MM.1S (cell line): ENCODE measurements around the gene PRRX2.
"Not testable (repeated sequence)": the region's sequence is repeated elsewhere in the genome, so short reads cannot be mapped to it uniquely, and the experiment has no call there.

Experiments
- DNase-seq: peaks from one replicate; pipeline ENCODE4 v3.0.0-alpha.2; 2015
- H2AFZ ChIP-seq: fragments of 300-600 bp; sonication (generic); 2 replicates; pipeline ENCODE4 v1.6.0; 2016; ENCODE audit warnings: antibody characterized with exemption, low read length
- H3F3A ChIP-seq: fragments of 300-600 bp; sonication (generic); 2 replicates; pipeline ENCODE4 v1.6.1; 2016; ENCODE audit warnings: mild to moderate bottlenecking, antibody characterized with exemption, low read length, moderate library complexity, mixed read lengths; ENCODE audit not compliant: insufficient read depth
- H3K27ac ChIP-seq: fragments of 300-600 bp; sonication (generic); 2 replicates; pipeline ENCODE4 v1.5.1; 2016; ENCODE audit warnings: mild to moderate bottlenecking, low read length
- H3K27me3 ChIP-seq: fragments of 300-600 bp; sonication (generic); replicated peaks from 2 replicates; pipeline ENCODE4 v1.6.0; 2016; ENCODE audit warnings: low read length; ENCODE audit not compliant: insufficient read depth
- H3K36me3 ChIP-seq: fragments of 300-600 bp; sonication (generic); replicated peaks from 2 replicates; pipeline ENCODE4 v1.6.1; 2016; ENCODE audit warnings: mild to moderate bottlenecking, low read length, mixed read lengths; ENCODE audit not compliant: insufficient read depth
- H3K4me1 ChIP-seq: fragments of 300-600 bp; sonication (generic); 2 replicates; pipeline ENCODE4 v1.6.1; 2016; ENCODE audit warnings: low read length, mixed read lengths
- H3K4me2 ChIP-seq: fragments of 300-600 bp; sonication (generic); 2 replicates; pipeline ENCODE4 v1.6.0; 2016; ENCODE audit warnings: low read depth, low read length
- H3K4me3 ChIP-seq: fragments of 300-600 bp; sonication (generic); 2 replicates; pipeline ENCODE4 v1.5.1; 2016; ENCODE audit warnings: low read length, mixed read lengths
- H3K79me2 ChIP-seq: fragments of 300-600 bp; sonication (generic); 2 replicates; pipeline ENCODE4 v1.6.1; 2016; ENCODE audit warnings: mixed run types, low read length, mixed read lengths
- H3K9ac ChIP-seq: fragments of 300-600 bp; sonication (generic); 2 replicates; pipeline ENCODE4 v1.6.1; 2016; ENCODE audit warnings: low read length, mixed read lengths
- H3K9me2 ChIP-seq: fragments of 300-600 bp; sonication (generic); replicated peaks from 2 replicates; pipeline ENCODE4 v1.6.1; 2016; ENCODE audit warnings: mild to moderate bottlenecking, low read length, mixed read lengths; ENCODE audit not compliant: insufficient read depth
- H3K9me3 ChIP-seq: fragments of 300-600 bp; sonication (generic); replicated peaks from 2 replicates; pipeline ENCODE4 v1.6.1; 2016; ENCODE audit warnings: mild to moderate bottlenecking, low read length, mixed read lengths; ENCODE audit not compliant: insufficient read depth
- H4K20me1 ChIP-seq: fragments of 300-600 bp; sonication (generic); 2 replicates; pipeline ENCODE4 v1.6.1; 2016; ENCODE audit warnings: mild to moderate bottlenecking, low read length, moderate library complexity, mixed read lengths; ENCODE audit not compliant: insufficient read depth
- EZH2 ChIP-seq: fragments of 300-600 bp; sonication (generic); optimal IDR thresholded peaks from 2 replicates; pipeline ENCODE3; 2017; ENCODE audit warnings: low read depth, mild to moderate bottlenecking, antibody characterized with exemption, low read length, mixed read lengths
- EZH2phosphoT487 ChIP-seq: fragments of 300-600 bp; sonication (generic); IDR thresholded peaks from 2 replicates; pipeline ENCODE4 v1.6.1; 2018; ENCODE audit warnings: antibody characterized with exemption, low read length
- TF ChIP-seq, protein P1 (sequence below): fragments of 300-600 bp; sonication (generic); IDR thresholded peaks from 2 replicates; pipeline ENCODE4 v1.5.1; 2016; ENCODE audit warnings: antibody characterized with exemption, low read length, mixed read lengths

Gene PRRX2

DNA sequence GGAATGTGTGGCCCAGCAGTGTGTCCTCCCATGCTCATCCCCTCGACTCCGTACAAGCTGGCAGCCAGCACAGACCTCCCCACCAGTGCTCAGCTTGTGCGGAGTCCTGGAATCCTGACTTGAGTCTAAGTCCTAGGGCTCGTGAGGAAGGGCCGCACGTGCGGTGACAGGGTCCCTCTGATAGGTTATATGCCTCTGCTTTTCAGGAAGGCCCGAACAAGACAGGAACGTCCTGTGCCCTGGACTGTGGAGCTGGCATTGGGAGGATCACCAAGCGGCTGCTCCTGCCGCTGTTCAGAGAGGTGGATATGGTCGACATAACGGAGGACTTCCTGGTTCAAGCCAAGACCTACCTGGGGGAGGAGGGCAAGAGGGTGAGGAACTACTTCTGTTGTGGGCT lies 31.6 kb upstream of the PRRX2 start:
- Histone ChIP-seq H2AFZ (no peak overlapping the region), H3K4me1 (no peaks in the 10 kb centered on the region), H3K79me2 (peaks cover 61% of the 10 kb centered on the region)

DNA sequence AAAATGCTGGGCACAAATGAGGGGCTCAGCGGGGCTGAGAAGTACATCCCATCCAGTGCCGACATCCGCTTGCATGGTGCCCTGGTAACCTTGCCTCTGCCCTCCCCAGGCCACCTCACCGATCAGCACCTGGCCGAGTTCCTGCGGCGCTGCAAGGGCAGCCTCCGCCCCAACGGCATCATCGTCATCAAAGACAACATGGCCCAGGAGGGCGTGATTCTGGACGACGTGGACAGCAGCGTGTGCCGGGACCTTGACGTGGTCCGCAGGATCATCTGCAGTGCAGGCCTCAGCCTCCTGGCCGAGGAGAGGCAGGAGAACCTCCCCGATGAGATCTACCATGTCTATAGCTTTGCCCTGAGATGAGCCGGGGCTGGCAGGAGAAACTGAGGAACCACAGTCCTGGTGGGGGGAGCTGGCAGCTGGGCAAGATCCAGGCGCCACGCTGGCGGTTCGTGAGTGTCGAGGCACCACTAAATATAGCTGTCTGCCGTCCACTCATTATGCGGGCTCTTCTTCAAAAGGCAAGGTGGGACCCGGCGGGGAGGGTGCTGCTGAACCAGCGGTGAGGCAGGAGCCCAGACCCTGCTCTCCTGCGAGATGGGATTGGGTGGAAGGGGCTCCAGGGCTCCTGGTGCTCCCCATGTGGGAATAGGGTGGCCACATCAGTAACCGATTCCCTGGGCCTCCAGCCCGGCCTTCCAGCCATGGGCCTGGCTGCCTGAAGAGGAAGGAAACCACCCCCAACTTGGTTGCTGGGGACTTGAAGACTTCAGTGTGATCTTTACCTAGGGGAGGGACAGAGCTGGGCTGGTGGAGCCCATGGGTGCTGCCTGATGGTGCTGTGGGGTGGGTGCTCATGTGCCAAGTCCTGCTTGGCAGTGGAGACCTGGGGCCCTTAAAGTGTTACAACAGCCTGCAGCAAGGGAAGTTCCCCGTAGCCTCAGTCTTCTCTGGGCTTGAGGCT lies 30.1 kb upstream of the PRRX2 start:
- H4K20me1 ChIP-seq = peaks cover 10% of the 10 kb centered on the region; the same call in 1 of the 2 replicates
- peaks cover 59% of the 10 kb centered on the region for H3K79me2 ChIP-seq
- no peak overlapping the region for H2AFZ ChIP-seq
- no peaks in the 10 kb centered on the region for H3K27me3 ChIP-seq
- H3K27ac ChIP-seq = no peak overlapping the region
- H3K36me3 ChIP-seq = no peaks in the 10 kb centered on the region; the same call in 1 of the 2 replicates
- TF ChIP-seq EZH2 = no peak
- TF ChIP-seq EZH2phosphoT487 = no peak
- TF ChIP-seq, protein P1, sequence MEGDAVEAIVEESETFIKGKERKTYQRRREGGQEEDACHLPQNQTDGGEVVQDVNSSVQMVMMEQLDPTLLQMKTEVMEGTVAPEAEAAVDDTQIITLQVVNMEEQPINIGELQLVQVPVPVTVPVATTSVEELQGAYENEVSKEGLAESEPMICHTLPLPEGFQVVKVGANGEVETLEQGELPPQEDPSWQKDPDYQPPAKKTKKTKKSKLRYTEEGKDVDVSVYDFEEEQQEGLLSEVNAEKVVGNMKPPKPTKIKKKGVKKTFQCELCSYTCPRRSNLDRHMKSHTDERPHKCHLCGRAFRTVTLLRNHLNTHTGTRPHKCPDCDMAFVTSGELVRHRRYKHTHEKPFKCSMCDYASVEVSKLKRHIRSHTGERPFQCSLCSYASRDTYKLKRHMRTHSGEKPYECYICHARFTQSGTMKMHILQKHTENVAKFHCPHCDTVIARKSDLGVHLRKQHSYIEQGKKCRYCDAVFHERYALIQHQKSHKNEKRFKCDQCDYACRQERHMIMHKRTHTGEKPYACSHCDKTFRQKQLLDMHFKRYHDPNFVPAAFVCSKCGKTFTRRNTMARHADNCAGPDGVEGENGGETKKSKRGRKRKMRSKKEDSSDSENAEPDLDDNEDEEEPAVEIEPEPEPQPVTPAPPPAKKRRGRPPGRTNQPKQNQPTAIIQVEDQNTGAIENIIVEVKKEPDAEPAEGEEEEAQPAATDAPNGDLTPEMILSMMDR = no peak
- no peak overlapping the region for H3K4me3 ChIP-seq
- H3K9ac ChIP-seq = no peak overlapping the region
- H3K9me3 ChIP-seq = no peaks in the 10 kb centered on the region
- peaks cover 6% of the 10 kb centered on the region; the same call in 1 of the 2 replicates for H3F3A ChIP-seq
- H3K9me2 ChIP-seq = no peaks in the 10 kb centered on the region
- H3K4me1 ChIP-seq = no peaks in the 10 kb centered on the region
- DNase-seq = no peak
- no peak overlapping the region for H3K4me2 ChIP-seq

More for the DNA sequence above, 31.6 kb upstream of the PRRX2 start:
- Histone ChIP-seq H3K9me3 (no peaks in the 10 kb centered on the region), H3K9me2 (no peaks in the 10 kb centered on the region), H4K20me1 (peaks cover 21% of the 10 kb centered on the region; the same call in 1 of the 2 replicates), H3K4me3 (no peak overlapping the region), H3F3A (no peaks in the 10 kb centered on the region), H3K9ac (no peak overlapping the region), H3K27me3 (no peaks in the 10 kb centered on the region), H3K27ac (no peak overlapping the region), H3K36me3 (no peaks in the 10 kb centered on the region; the same call in 1 of the 2 replicates), H3K4me2 (no peak overlapping the region)
- TF ChIP-seq, protein P1 = no peak
- no peak for TF ChIP-seq EZH2
- no peak for TF ChIP-seq EZH2phosphoT487
- no peak for DNase-seq

DNA sequence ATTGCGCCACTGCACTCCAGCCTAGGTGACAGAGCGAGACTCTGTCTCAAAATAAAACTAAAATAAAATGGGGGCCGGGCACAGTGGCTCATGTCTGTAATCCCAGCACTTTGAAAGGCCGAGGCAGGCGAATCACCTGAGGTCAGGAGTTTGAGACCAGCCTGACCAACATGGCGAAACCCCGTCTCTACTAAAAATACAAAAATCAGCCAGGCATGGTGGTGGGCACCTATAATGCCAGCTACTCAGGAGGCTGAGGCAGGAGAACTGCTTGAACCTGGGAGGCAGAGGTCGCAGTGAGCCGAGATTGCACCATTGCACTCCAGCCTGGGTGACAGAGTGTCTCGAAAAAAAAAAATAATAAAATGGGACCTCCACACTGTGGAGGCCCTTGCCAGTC lies 29.1 kb upstream of the PRRX2 start:
- H3K79me2 ChIP-seq = peaks cover 59% of the 10 kb centered on the region
- not testable (repeated sequence) for H3K4me2 ChIP-seq, H3K4me1 ChIP-seq, H2AFZ ChIP-seq, H3K9me2 ChIP-seq, DNase-seq, H3K9me3 ChIP-seq, H3F3A ChIP-seq, H3K27ac ChIP-seq, H3K36me3 ChIP-seq, H4K20me1 ChIP-seq, H3K27me3 ChIP-seq, H3K9ac ChIP-seq, H3K4me3 ChIP-seq

DNA sequence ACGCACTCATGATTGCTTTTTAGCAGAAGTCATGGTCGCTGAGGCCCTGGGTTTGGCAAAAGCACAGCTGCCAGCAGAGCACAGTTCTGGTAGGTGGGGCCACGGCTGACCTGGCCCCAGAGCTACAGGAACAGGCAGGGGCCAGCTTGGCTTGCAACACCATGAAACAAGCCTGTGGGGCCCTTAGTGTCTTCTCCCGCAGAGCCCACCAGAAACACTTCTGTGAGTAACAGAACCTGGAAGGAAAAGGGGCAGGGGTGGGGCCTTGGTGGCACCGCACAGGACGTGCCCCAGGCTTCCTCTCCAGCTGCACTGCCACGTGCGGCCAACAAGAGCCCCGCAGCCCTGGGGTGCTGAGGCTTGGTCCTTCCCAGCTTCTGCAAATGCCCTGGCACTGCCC lies 28.3 kb upstream of the PRRX2 start:
- Histone ChIP-seq H3K27me3 (no peaks in the 10 kb centered on the region), H2AFZ (no peak overlapping the region), H3K9me2 (no peaks in the 10 kb centered on the region), H3K36me3 (no peaks in the 10 kb centered on the region; the same call in 1 of the 2 replicates), H3K9me3 (no peaks in the 10 kb centered on the region), H3K4me1 (peaks cover 9% of the 10 kb centered on the region), H4K20me1 (no peaks in the 10 kb centered on the region; the same call in 1 of the 2 replicates), H3K79me2 (peaks cover 58% of the 10 kb centered on the region), H3F3A (peaks cover 6% of the 10 kb centered on the region; the same call in 1 of the 2 replicates), H3K9ac (no peak overlapping the region), H3K4me3 (no peak overlapping the region), H3K27ac (no peak overlapping the region), H3K4me2 (no peak overlapping the region)
- TF ChIP-seq, protein P1 = no peak
- TF ChIP-seq EZH2 = no peak
- no peak for TF ChIP-seq EZH2phosphoT487
- no peak for DNase-seq
